LNCAP (cell line): ENCODE data around the gene FPR3.

Source experiments
- TF ChIP-seq, protein P1 (sequence below): fragments of 450-650 bp; IDR thresholded peaks from 2 replicates; pipeline ENCODE4 v1.5.1; 2017; ENCODE audit warnings: mild to moderate bottlenecking

FPR3 gene

GRCh38 chr19:51797480-51797879 lies 2.5 kb downstream of the FPR3 start:
- TF ChIP-seq, protein P1, sequence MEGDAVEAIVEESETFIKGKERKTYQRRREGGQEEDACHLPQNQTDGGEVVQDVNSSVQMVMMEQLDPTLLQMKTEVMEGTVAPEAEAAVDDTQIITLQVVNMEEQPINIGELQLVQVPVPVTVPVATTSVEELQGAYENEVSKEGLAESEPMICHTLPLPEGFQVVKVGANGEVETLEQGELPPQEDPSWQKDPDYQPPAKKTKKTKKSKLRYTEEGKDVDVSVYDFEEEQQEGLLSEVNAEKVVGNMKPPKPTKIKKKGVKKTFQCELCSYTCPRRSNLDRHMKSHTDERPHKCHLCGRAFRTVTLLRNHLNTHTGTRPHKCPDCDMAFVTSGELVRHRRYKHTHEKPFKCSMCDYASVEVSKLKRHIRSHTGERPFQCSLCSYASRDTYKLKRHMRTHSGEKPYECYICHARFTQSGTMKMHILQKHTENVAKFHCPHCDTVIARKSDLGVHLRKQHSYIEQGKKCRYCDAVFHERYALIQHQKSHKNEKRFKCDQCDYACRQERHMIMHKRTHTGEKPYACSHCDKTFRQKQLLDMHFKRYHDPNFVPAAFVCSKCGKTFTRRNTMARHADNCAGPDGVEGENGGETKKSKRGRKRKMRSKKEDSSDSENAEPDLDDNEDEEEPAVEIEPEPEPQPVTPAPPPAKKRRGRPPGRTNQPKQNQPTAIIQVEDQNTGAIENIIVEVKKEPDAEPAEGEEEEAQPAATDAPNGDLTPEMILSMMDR, result no peak

GRCh38 chr19:51798062-51798461 lies 3.1 kb downstream of the FPR3 start:
- TF ChIP-seq, protein P1, result no peak

- TF ChIP-seq, protein P1, result no peak
These were observed 4.2 kb downstream of the FPR3 start for GRCh38 chr19:51799034-51799773.

GRCh38 chr19:51799774-51800472 lies 5.0 kb downstream of the FPR3 start:
- TF ChIP-seq, protein P1, result no peak

DNA sequence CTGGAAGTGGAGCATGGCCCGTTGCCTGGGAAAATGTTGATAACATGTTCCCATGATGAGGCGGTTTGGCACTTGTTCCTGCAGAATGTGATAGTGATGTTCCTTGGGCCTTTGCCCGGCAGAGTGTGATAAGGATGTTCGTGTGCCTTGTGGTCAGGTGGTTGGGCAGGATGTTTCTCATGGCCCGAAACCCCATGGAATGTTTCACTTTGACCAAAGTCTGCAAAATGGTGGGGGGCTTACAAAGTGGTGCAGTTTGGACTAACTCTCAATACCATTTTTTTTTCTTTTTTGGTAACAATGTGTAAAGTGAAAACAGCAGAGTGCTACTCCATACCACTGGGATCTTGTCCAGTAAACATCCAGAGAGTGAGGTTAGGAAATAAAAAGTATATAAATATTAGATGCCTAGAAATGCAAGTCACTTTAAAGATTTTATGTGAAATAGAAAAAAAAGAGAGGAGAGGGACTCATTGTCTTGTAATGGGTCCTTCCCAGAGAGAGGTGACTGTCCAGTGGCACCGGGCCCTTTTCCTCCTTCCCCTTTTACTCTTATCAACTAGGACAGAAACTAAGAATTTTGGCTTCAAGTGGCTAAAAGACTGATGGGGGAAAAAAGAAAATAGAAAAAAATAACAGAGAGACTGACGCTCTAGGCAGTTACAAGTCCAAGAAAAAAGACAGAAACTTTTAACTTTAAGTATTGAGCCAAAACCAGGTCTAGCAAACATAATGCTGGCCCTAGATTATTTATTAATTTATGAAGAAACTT lies 5.7 kb downstream of the FPR3 start:
- TF ChIP-seq, protein P1, result no peak

GRCh38 chr19:51802775-51803174 lies 7.8 kb downstream of the FPR3 start:
- TF ChIP-seq, protein P1, result no peak

DNA sequence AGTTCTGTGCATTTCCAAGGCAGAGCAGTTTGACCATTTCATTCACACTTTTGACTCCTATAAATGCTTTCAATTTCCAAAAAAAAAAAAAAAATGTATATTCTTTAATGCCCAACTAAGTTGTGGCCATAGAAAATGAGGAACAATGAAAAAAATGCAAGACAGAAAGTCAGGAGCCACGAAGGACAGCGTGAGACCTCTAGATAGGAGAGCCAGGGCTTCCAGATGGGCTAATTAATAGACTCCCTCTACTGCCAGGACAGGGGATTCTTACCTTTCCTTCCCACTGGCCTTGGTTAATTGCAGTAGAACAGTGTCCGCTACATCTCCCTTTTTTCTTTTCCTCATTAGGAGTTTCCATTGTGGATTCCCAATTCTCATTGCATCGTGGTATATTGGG lies 8.6 kb downstream of the FPR3 start:
- TF ChIP-seq, protein P1, result no peak
